ENCODE data around the gene DHRS3.

Gene DHRS3

DNA sequence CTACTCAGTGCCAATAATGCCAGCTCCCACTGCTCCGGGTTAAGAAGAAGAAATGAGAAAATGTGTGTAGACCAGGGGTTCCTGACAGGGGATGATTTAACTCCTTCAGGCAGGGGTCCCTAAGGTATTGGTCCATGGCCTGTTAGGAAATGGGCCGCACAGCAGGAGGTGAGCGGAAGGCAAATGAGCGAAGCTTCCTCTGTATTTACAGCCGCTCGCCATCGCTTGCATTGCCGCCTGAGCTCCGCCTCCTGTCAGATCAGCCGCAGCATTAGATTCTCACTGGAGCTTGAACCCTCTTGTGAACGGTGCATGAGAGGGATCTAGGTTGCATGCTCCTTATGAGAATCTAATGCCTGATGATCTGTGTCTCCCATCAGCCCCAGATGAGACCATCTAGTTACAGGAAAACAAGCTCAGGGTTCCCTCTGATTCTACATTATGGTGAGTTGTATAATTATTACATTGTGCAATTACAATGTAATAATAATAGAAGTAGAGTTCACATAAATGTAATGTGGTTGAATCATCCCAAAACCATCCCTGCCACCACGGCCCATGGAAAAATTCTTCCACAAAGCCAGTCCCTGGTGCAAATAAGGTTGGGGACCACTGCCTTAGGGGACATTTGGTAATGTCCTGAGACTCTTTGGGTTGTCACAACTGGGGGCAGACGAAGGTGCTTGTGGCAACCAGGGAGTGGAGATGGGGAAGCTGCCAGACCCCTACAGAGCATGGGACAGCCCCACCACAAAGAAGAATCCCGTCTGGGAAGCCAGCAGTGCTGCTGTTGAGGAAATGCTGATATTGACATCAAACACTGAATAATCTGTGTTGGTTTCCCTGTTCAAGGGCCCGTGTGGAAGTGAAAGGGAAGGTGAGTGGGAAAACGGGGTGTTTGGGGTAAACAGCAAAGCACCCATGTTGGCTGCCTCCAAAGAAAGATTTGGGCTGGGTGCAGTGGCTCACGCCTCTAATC, 60.8 kb downstream of the DHRS3 start:
- Histone ChIP-seq H3K27ac (peak overlapping the region; percentile 71 to 96), H3K4me3 (no peak overlapping the region)
- peak; percentile 71 for DNase-seq (ENCODE audit: low spot score)
- TF ChIP-seq, protein P1, sequence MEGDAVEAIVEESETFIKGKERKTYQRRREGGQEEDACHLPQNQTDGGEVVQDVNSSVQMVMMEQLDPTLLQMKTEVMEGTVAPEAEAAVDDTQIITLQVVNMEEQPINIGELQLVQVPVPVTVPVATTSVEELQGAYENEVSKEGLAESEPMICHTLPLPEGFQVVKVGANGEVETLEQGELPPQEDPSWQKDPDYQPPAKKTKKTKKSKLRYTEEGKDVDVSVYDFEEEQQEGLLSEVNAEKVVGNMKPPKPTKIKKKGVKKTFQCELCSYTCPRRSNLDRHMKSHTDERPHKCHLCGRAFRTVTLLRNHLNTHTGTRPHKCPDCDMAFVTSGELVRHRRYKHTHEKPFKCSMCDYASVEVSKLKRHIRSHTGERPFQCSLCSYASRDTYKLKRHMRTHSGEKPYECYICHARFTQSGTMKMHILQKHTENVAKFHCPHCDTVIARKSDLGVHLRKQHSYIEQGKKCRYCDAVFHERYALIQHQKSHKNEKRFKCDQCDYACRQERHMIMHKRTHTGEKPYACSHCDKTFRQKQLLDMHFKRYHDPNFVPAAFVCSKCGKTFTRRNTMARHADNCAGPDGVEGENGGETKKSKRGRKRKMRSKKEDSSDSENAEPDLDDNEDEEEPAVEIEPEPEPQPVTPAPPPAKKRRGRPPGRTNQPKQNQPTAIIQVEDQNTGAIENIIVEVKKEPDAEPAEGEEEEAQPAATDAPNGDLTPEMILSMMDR (IDR thresholded peaks at IDR 0.05) = no peak

DNA sequence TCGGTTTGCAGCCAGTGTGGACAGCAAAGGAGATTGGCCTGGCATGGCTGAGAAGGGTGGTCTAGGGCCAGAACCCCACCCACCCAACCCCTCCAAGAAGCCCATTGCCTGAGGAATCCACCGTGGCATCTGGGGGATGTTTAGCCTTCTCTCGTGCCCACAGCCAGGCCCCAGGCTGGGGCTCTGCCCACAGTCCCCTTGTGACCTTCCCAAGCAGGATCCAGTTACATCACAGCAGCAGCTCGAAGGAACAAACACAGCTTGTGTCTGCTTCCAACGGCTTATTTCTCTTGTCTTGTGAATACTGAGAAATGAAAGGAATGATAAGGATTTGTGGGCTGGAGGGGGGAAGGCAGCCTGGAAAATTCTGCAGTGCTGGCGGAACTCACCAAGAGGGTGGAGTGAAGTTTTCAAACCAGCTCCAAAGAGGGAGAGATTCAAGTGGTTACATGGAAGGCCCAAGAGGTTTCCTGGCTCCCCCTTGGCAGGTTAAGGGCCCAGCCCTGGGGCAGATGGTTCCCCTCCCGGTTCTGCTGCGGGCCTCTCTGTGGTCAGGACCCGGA, 61.6 kb downstream of the DHRS3 start:
- TF ChIP-seq, protein P1 (IDR thresholded peaks at IDR 0.05) = no peak
- peak; percentile 88 for DNase-seq (ENCODE audit: low spot score)
- Histone ChIP-seq H3K4me3 (no peak overlapping the region), H3K27ac (peak overlapping the region; percentile 71 to 96)

DNA sequence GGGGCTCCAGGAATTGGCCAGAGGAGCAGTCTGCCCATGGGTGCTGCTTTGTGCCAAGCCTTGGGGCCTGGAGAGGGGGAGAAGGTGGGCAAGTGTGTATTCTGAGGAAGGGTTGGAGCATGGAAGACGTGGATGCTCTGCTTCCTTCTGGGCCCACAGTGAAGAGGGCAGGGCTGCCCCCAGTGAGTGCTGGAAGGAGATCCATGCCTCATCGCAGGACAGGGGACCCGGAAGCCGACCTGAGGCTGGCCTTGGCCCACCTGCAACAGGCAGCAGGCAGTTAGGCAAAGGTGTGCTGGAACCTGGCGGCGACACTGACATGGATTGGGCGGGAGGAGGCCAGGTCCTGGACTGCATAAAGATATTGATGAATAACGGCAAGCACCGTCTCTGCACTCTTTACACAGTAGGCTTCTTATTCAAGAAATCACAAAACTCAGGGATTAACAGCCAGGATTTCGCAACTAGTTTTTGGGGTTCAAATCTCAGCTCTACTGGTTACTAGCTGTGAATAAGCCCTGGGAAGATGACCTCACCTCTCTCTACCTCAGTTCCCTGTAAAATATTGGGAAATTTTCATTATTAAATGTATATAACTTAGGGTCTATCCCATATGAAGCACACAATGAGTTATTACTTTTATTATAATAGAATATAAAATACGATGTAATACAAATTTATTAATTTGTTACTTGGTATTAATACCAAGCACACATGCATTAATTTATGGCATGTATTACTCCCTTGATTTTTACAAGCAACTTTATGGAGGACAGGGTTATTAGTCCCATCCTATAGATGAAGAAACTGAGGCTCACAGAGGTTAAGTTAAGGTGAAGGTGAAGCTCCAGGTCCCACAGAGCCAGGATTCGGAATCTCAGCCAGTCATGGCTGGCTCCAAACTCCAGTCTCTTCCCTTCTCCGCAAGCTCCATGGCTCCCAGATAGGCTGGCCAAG, 62.3 kb downstream of the DHRS3 start:
- peak overlapping the region; percentile 71 to 96 for H3K27ac ChIP-seq
- H3K4me3 ChIP-seq = no peak overlapping the region
- DNase-seq (ENCODE audit: low spot score) = peak; percentile 73
- TF ChIP-seq, protein P1 (IDR thresholded peaks at IDR 0.05) = no peak

DNA sequence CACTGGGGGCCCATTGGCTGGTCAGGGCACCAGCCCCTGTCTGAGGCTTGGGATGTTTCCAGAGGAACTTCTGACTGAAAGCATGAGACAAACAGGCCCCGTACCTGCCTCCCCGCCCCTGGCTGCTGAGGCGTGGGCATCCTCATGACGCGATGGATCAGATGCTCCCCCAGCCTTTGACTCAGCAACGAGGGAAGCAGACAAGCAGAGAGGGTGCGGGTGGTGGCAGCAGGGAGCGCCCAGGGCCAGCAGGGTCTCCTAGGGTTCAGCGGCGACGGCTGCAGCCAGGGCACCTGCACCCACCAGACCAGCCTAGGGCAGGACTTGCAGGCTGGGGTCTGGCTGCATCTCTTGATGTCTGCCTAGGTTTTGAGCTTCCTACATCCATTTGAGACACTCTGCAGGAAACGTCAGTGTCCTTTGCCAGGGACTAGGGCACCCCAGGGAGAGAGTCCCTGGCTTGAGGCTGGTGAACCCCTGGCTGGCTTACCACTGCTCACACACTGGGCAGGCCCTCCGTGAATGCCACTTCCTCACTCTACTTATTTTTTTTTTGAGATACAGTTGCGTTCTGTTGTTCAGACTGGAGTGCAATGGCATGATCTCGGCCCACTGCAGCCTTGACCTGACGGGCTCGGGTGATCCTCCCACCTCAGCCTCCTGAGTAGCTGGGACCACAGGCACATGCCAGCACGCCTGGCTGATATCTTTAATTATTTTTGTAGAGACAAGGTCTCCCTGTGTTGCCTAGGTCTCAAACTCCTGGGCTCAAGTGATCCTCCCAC, 63.3 kb downstream of the DHRS3 start:
- TF ChIP-seq, protein P1 (IDR thresholded peaks at IDR 0.05) = no peak
- H3K27ac ChIP-seq = peak overlapping the region; percentile 84 to 96

DNA sequence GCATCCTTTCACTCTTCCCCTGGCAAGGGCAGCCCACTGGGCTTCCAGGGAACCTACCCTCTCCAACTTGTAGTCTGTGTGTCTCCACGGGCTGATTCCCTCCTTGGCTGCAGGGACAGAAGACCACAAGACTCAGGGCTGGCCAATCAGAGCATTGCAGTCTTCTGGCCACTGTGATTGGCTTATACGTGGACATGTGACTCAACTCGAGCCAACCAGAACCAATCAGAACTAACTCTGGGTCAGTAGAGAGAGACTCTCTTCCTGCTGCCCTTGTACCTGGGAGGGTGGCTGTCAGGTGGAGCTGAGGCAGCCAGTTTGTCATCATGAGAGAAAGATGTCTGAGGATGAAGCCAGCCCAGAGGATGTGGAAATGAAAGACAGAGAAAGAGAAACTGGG, 64.0 kb downstream of the DHRS3 start:
- Histone ChIP-seq H3K27ac (peak overlapping the region; percentile 84 to 96), H3K4me3 (no peak overlapping the region)
- TF ChIP-seq, protein P1 (IDR thresholded peaks at IDR 0.05) = no peak
- no peak for DNase-seq (ENCODE audit: low spot score)

More for the DNA sequence above, 63.3 kb downstream of the DHRS3 start:
- no peak overlapping the region for H3K4me3 ChIP-seq
- peak; percentile 69 for DNase-seq (ENCODE audit: low spot score)

Data from coronary artery (tissue), 2 donors.